HTERT RPE-1 (cell line): Measurements from ENCODE around the gene ATP4B.

Experiments
- in situ Hi-C: fragments of 300-500 bp; cut with MboI; formaldehyde crosslinking; loops from 4 replicates; pipeline ENCODE4 v1.14.3; 2020; ENCODE audit warnings: low sequenced_read_pairs

ATP4B gene

DNA sequence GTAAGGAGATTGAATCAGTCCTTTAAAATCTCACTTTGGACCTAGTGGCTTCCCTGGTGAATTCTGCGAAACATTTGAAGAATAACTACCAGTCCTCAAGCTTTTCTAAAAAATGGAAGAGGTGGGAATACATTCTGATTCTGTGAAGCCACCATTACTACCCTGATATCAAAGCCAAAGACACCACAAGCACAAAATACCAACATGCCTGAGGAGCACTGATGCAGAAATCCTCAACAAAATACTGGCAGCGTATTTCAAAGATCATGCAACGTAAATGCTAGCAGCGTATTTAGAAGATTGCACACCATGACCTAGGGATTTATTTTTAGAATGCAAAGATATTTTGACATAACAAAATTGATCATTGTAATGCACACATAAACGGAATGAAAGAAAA is 14.4 kb downstream of the ATP4B start:
- in situ Hi-C loops = no loop called here

GRCh38 chr13:113642563-113642962 is 15.4 kb downstream of the ATP4B start:
- in situ Hi-C loops = no loop called here

- in situ Hi-C loops = no loop called here
Observed at GRCh38 chr13:113641426-113641825, 16.6 kb downstream of the ATP4B start.

- in situ Hi-C loops = no loop called here
Observed at GRCh38 chr13:113639616-113640262, 18.3 kb downstream of the ATP4B start.

GRCh38 chr13:113638806-113639205 is 19.2 kb downstream of the ATP4B start:
- in situ Hi-C loops = no loop called here

- in situ Hi-C loops = no loop called here
Observed at GRCh38 chr13:113638173-113638746, 19.7 kb downstream of the ATP4B start.

DNA sequence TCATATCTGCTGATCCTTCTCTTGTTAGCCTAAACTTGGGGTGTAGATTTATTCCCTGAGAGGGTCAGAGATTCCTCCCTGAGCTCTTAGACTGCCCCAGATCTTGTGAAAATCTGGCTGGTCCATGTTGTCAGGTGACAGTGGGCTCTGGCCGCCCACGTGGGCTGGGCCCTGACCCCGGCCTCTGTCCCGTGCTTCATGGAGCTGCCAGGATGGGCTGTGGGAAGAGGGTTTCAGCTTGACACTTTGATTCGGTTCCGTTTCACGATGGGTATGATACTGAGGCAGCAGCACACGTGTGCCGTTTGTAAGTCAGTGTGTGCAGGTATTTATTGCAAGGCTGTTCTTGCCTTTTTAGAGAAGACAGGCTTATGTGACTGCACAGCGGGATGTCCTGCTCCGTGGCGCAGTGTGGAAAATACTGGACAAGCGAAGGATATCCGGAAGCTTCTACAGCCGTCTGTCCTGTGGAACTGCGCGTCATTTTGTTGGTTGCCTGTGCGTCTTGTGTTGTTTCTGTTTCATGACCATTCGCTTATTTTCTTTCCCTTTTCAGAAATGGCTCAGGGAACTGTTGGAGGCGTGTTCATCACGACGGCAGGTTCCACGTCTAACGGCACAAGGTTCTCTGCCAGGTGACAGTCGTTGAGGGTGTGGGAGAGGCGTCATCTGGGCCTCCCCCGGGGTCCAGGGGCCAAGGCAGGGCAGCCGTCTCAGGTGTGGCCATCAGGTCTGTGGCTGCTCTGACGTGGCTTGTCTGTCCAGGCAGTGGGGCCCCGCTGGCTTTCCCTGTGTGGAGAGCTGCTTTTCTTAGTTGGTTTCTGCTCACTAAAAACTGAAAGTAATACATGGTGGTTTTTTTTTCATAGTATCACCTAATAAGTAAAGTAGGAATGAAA is 20.5 kb downstream of the ATP4B start:
- in situ Hi-C loops = no loop called here

GRCh38 chr13:113636266-113636963 is 21.6 kb downstream of the ATP4B start:
- in situ Hi-C loops = no loop called here

DNA sequence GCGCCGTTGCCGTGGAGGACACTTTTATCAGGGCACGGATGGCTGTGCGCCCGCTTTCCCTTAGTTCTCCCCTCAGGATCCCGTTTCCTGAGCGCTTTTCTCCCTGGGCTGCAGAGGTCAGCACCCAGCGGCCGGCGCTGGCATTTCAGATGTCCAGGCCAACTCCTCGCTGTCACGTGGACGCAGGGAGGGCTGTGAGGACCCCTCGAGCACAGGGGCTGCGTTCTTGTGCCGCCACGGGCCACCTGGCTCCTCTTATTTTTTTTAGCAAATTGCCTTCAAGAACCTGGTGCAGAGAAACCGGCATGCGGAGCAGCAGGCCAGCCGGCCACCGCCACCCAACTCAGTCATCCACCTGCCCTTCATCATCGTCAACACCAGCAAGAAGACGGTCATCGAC is 22.3 kb downstream of the ATP4B start:
- in situ Hi-C loops = no loop called here

GRCh38 chr13:113635048-113635420 is 23.0 kb downstream of the ATP4B start:
- in situ Hi-C loops = no loop called here

- in situ Hi-C loops = no loop called here
Observed at GRCh38 chr13:113634279-113635047, 23.5 kb downstream of the ATP4B start.

- in situ Hi-C loops = no loop called here
Observed at GRCh38 chr13:113633485-113633873, 24.5 kb downstream of the ATP4B start.

- in situ Hi-C loops = no loop called here
Observed at GRCh38 chr13:113632706-113633484, 25.1 kb downstream of the ATP4B start.

GRCh38 chr13:113631341-113632095 is 26.5 kb downstream of the ATP4B start:
- in situ Hi-C loops = no loop called here

- in situ Hi-C loops = no loop called here
Observed at GRCh38 chr13:113630804-113631203, 27.2 kb downstream of the ATP4B start.

DNA sequence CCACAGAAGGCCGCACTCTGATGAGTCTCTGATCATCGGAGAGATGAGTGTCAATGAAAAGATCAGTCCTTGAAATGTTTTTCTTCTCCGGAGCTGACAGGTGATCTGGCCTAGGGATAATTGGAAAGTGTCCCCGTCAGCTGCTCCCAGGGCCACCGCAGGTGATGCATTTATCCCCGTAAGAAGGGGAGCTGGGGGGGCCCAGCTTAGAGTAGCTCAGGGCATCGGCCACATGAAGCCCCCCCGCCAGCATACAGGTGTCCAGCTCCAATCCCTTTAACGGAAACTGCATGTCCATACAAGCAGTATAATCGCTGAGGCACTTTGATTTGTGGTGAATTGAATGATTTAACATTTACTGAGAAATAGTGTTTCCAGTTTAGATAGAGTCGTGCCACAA is 27.7 kb downstream of the ATP4B start:
- in situ Hi-C loops = no loop called here

GRCh38 chr13:113629866-113630265 is 28.1 kb downstream of the ATP4B start:
- in situ Hi-C loops = no loop called here

- in situ Hi-C loops = no loop called here
Observed at GRCh38 chr13:113628291-113629270, 29.4 kb downstream of the ATP4B start.
